ENCODE data around the gene FGF22. TPM values are rescaled to one million over a fixed set of nuclear protein-coding genes. Genes with fewer than 3 reads are reported as not detected.

FGF22 gene
- total RNA-seq, 2 donors from 2014 or later: 0.27 to 0.56 TPM

- Histone ChIP-seq H3K36me3 (peaks cover 3% of the 10 kb centered on the region), H3K4me1 (ENCODE audit: control insufficient read depth in 1 of 2, low read depth in 2 of 2) (peaks cover 15 to 18% of the 10 kb centered on the region in 2 donors), H3K27me3 (replicated peaks; ENCODE audit: insufficient read depth) (no peaks in the 10 kb centered on the region), H3K9me3 (no peaks in the 10 kb centered on the region), H3K27ac (peak within 1 kb of the TSS; percentile 33 to 48), H3K4me3 (peak within 1 kb of the TSS; percentile 79)
- no peak for TF ChIP-seq CTCF (IDR thresholded peaks at IDR 0.05)
- peak; percentile 81 for ATAC-seq (ENCODE audit: insufficient number of reproducible peaks, low FRiP score, low read depth)
- DNase-seq (ENCODE audit: low spot score): peak; percentile 95
Observed at GRCh38 chr19:633068-633785, 6.5 kb upstream of the FGF22 start, which contains the start of gene POLRMT. Gene POLRMT, minus strand, starts transcription at chr19:633537. Its CDS starts 25 bp downstream, at chr19:633512.

DNA sequence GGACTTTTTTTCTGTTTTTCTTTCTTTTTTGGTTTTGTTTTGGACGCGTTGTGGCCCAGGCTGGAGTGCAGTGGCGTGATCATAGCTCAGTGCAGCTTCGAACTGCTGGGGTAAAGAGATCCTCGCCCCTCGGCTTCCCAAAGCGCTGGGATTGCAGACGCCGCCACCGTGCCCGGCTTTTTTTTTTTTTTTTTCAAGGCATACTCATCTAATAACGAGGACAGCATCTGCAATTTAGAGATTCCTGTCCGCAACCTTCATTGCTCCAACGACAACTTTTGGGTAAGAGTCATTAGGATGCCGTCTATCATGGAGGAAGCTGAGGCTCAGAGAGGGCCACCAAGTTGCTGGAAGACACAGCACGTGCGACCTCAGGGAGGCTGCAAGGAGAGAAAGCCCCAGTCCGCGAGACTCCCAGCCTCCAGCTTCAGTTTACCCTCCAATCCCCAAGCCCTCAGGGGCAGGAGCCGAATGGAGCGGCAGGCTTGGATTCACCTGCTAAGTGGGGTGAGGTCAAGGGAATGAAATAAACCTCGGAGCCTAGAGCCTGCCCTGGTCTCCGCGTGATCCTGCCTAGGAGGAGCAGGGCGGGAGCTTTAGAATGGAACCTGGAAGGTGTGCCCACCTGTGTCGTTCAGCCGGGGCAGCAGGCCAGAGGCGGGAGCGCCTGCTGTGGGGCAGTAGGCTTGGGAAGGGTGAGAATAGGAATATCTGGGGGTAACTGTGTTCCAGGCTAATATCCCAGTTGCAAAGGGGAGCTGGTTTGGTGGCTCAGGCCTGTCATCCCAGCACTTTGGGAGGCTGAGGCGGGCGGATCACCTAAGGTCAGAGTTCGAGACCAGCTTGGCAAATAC lies 5.7 kb upstream of the FGF22 start:
- peaks cover 16 to 23% of the 10 kb centered on the region in 2 donors for H3K4me1 ChIP-seq (ENCODE audit: control insufficient read depth in 1 of 2, low read depth in 2 of 2)
- DNase-seq (ENCODE audit: low spot score) (no peak), ATAC-seq (ENCODE audit: insufficient number of reproducible peaks, low FRiP score, low read depth) (no peak)

GRCh38 chr19:634975-635652 lies 4.6 kb upstream of the FGF22 start:
- peaks cover 20 to 26% of the 10 kb centered on the region in 2 donors for H3K4me1 ChIP-seq (ENCODE audit: control insufficient read depth in 1 of 2, low read depth in 2 of 2)
- ATAC-seq (ENCODE audit: insufficient number of reproducible peaks, low FRiP score, low read depth): no peak

More for the DNA sequence above, 5.7 kb upstream of the FGF22 start:
- Histone ChIP-seq H3K4me3 (peak overlapping the region; percentile 79), H3K27me3 (replicated peaks; ENCODE audit: insufficient read depth) (no peaks in the 10 kb centered on the region), H3K27ac (peak overlapping the region; percentile 33 to 48), H3K36me3 (no peaks in the 10 kb centered on the region), H3K9me3 (no peaks in the 10 kb centered on the region)
- no peak for TF ChIP-seq CTCF (IDR thresholded peaks at IDR 0.05)

DNA sequence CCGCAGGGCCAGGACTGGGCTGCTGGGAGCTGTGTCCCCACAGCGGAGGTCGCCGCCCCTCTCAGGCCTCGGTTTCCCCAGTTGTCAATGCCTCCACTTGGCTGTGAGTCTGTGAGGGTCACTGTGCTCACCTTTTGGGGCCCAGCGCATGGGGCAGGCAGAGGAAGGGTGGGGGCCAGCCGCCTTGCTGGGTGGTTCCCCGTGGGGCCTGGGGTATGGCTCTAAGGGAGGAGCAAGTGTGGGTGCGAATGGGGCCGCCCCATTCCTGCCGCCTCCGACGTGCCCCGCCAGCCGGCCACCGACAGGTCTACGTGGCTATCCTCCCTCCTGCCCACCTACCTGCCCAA lies 800 bp upstream of the FGF22 start:
- no peak for TF ChIP-seq CTCF (IDR thresholded peaks at IDR 0.05)
- DNase-seq (ENCODE audit: low spot score) (no peak), ATAC-seq (ENCODE audit: insufficient number of reproducible peaks, low FRiP score, low read depth) (no peak)
- Histone ChIP-seq H3K27me3 (replicated peaks; ENCODE audit: insufficient read depth) (no peaks in the 10 kb centered on the region), H3K4me1 (ENCODE audit: control insufficient read depth in 1 of 2, low read depth in 2 of 2) (peaks cover 10 to 14% of the 10 kb centered on the region in 2 donors), H3K36me3 (no peaks in the 10 kb centered on the region), H3K9me3 (no peaks in the 10 kb centered on the region), H3K27ac (no peak overlapping the region), H3K4me3 (peak overlapping the region; percentile 80)

More at GRCh38 chr19:634975-635652, 4.6 kb upstream of the FGF22 start:
- no peak for DNase-seq (ENCODE audit: low spot score)
- Histone ChIP-seq H3K4me3 (no peak overlapping the region), H3K27ac (peak overlapping the region; percentile 1 to 10), H3K36me3 (no peaks in the 10 kb centered on the region), H3K9me3 (no peaks in the 10 kb centered on the region), H3K27me3 (replicated peaks; ENCODE audit: insufficient read depth) (no peaks in the 10 kb centered on the region)
- TF ChIP-seq CTCF (IDR thresholded peaks at IDR 0.05): no peak

DNA sequence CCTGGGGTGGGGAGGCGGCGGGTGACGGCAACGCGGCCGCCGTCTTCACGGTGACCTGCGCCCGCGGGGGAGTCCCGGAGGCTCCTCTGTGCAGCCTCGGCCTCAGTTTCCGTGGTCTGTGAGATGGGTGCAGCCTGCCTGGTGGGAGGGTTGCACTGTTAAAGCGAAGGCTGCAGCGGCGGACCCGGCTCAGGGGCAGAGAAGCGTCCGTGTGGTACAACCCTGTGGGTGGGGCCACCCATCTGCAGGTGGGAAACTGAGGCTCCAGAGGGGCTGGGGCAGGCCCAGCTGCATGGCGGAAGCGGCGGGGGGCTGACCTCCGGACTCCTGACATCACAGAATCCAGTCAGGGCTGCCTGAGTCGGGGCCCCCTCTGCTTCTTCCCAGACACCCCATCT lies 481 bp downstream of the FGF22 start:
- H3K27ac ChIP-seq: no peak overlapping the region
- DNase-seq (ENCODE audit: low spot score): no peak
- no peak for TF ChIP-seq CTCF (IDR thresholded peaks at IDR 0.05)
- H3K36me3 ChIP-seq: no peaks in the 10 kb centered on the region
- H3K9me3 ChIP-seq: no peaks in the 10 kb centered on the region
- H3K4me3 ChIP-seq: peak overlapping the region; percentile 80
- no peaks in the 10 kb centered on the region for H3K27me3 ChIP-seq (replicated peaks; ENCODE audit: insufficient read depth)
- ATAC-seq (ENCODE audit: insufficient number of reproducible peaks, low FRiP score, low read depth): no peak
- peaks cover 4 to 8% of the 10 kb centered on the region in 2 donors for H3K4me1 ChIP-seq (ENCODE audit: control insufficient read depth in 1 of 2, low read depth in 2 of 2)
